OCI-LY7 (cell line): ENCODE results near the gene WLS.

Source experiments
- CTCF ChIP-seq: fragments of 200-600 bp; sonication (generic); conservative IDR thresholded peaks from 2 replicates; pipeline ENCODE4 v1.5.1; 2014; ENCODE audit warnings: mild to moderate bottlenecking, antibody characterized with exemption, low read length, moderate library complexity, mixed read lengths
- EZH2phosphoT487 ChIP-seq: fragments of 200-600 bp; sonication (generic); IDR thresholded peaks from 2 replicates; pipeline ENCODE4 v1.6.1; 2018; ENCODE audit warnings: low read depth, borderline replicate concordance, mild to moderate bottlenecking, mixed run types, antibody characterized with exemption, low read length, moderate library complexity, mixed read lengths

DNA sequence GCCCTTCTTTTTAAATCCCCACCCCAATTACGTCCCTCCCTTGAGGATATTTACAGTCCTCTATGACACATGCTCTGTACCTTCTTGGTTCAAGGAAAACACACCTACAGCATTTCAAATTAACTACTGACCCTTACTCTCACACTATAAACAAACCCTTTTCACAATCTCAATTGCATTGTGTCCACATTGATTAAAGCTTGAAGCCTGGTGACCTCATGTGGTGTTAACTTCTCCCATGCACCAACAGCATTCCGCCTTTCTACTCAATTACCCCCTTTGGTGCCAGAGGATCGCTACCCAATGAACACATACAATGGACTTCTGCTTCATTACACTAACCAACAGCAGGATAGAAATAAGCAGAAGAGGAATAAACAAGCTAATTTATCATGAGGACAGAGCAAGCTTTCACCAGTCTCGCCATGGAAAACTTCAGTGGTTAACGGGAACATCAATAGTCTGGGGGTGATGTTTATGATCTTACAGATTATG lies 15.2 kb downstream of the WLS start:
- no peak for TF ChIP-seq CTCF
- no peak for TF ChIP-seq EZH2phosphoT487
